Ishikawa (cell line): ENCODE results near the gene DDX60.

Experiments
- CEBPB ChIP-seq: IDR thresholded peaks from 2 replicates; pipeline ENCODE4 v1.6.1; 2012
- CREB1 ChIP-seq: IDR thresholded peaks from 2 replicates; pipeline ENCODE4 v1.6.1; 2012; ENCODE audit warnings: low read depth
- EGR1 ChIP-seq: IDR thresholded peaks from 2 replicates; pipeline ENCODE4 v1.6.1; 2012
- EP300 ChIP-seq: IDR thresholded peaks from 2 replicates; pipeline ENCODE4 v1.6.1; 2012; ENCODE audit warnings: borderline replicate concordance
- FOXM1 ChIP-seq: IDR thresholded peaks from 2 replicates; pipeline ENCODE4 v1.6.1; 2012; ENCODE audit warnings: low read depth, borderline replicate concordance
- MAX ChIP-seq: IDR thresholded peaks from 2 replicates; pipeline ENCODE4 v1.6.1; 2012
- NFIC ChIP-seq: IDR thresholded peaks from 2 replicates; pipeline ENCODE4 v1.6.1; 2012
- RAD21 ChIP-seq: IDR thresholded peaks from 2 replicates; pipeline ENCODE4 v1.6.1; 2012; ENCODE audit warnings: low read depth
- REST ChIP-seq: IDR thresholded peaks from 2 replicates; pipeline ENCODE4 v1.6.1; 2012; ENCODE audit warnings: low read depth, mild to moderate bottlenecking
- TAF1 ChIP-seq: IDR thresholded peaks from 2 replicates; pipeline ENCODE4 v1.6.1; 2012; ENCODE audit warnings: low read depth, mild to moderate bottlenecking
- TCF12 ChIP-seq: IDR thresholded peaks from 2 replicates; pipeline ENCODE4 v1.6.1; 2012; ENCODE audit warnings: low read depth
- TEAD4 ChIP-seq: IDR thresholded peaks from 2 replicates; pipeline ENCODE4 v1.6.1; 2012
- USF1 ChIP-seq: IDR thresholded peaks from 2 replicates; pipeline ENCODE4 v1.6.1; 2012
- YY1 ChIP-seq: IDR thresholded peaks from 2 replicates; pipeline ENCODE4 v1.6.1; 2012; ENCODE audit warnings: low read depth
- ZBTB7A ChIP-seq: IDR thresholded peaks from 2 replicates; pipeline ENCODE4 v1.6.1; 2012; ENCODE audit warnings: low read depth

Gene DDX60

GRCh38 chr4:168265327-168265726 lies 53.2 kb downstream of the DDX60 start:
- TF ChIP-seq TCF12 (no peak), TAF1 (no peak), FOXM1 (no peak), ZBTB7A (no peak), CEBPB (no peak), EP300 (no peak), USF1 (no peak), REST (no peak), CREB1 (no peak), EGR1 (no peak), MAX (no peak), TEAD4 (no peak), NFIC (no peak), RAD21 (no peak), YY1 (no peak)

DNA sequence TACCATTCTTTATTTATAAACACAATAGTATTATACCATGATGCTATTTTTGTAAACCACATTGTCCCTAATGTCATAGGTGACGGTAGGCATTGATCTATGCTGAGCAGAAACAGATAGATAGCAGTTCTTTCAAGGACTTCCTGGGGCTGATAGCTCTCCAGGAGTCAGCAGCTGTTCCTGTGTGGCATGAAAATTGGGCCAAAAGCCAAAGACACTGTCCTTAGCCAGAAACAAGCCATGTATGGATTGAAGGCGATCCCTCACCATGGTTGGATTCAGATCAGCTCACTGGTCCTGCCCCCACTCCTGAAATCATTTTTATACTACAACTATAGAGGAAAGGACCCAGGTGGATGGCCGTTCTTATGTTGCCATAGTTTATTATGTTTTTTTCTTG lies 53.6 kb downstream of the DDX60 start:
- TF ChIP-seq ZBTB7A (no peak), EP300 (no peak), TEAD4 (no peak), REST (no peak), FOXM1 (no peak), RAD21 (no peak), NFIC (no peak; the same call in 1 of the 2 replicates), YY1 (no peak), TAF1 (no peak)

DNA sequence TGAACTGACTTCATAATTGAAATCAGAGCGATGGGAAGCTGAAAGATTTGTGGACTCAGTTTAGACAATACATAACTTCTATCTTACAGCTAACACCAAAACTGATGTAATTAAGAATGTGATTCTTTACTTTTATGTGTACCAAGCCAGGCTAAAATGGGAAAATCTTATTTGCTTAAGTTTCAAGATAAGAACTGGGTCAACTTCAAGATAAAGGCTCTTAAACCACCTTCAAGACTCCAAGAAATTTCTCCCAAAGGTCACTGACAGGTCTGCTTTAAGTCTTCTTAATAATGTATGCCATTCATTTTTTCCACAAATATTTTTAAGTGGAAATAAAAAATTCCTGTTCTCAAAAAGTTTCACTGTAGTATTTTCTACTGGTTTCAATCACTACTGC lies 55.5 kb downstream of the DDX60 start:
- TF ChIP-seq TCF12 (no peak), TEAD4 (no peak), YY1 (no peak), TAF1 (no peak), MAX (no peak), ZBTB7A (no peak), NFIC (no peak), CREB1 (no peak), FOXM1 (no peak), REST (no peak)

DNA sequence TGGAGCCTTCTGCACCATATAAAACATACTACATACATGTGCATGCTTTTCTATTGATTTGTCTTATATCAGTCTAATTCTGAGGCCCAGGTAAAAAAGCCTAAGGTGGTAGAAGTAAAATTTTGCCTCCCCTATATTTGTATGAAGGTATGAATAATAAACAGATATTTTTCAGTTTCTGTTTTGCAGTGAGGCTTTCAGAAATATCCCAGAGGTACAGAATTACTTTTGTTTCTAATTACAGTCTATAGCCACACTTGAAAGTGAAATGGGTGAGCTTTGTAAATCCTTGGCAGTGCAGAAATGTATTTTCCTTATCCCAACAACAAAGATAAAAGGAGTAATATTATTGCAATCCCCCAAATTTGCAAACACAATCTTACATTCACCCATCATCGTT lies 59.5 kb downstream of the DDX60 start:
- no peak for TF ChIP-seq ZBTB7A
- no peak for TF ChIP-seq NFIC
- TF ChIP-seq EGR1, result no peak
- TF ChIP-seq EP300, result no peak
- TF ChIP-seq YY1, result no peak
- TF ChIP-seq MAX, result no peak
- no peak for TF ChIP-seq REST
